Uterus (tissue), 4 donors: Measurements from ENCODE around the gene NLE1. TPM values are rescaled to one million over a fixed set of nuclear protein-coding genes. Genes with fewer than 3 reads are reported as not detected.
"Not testable (repeated sequence)": the region's sequence is repeated elsewhere in the genome, so short reads cannot be mapped to it uniquely, and the experiment has no call there.

Experiments used
- DNase-seq, 2 donors: peaks; one replicate each; pipeline ENCODE4 v3.0.0-alpha.2; 2019 to 2020
- H3K27ac ChIP-seq, 2 donors: fragments of 200-600 bp; sonication (generic); 1 replicate in 1 of 2; 2 replicates in 1 of 2; pipeline ENCODE4 v1.5.1; 2016 to 2018
- H3K27me3 ChIP-seq, 2 donors: fragments of 200-600 bp; sonication (generic); one replicate each; pipeline ENCODE4 v1.5.1; 2018 to 2019; ENCODE audit warnings: control low read depth in 1 of 2
- H3K36me3 ChIP-seq, 2 donors: fragments of 200-600 bp; sonication (generic); one replicate each; pipeline ENCODE4 v1.5.1; 2019; ENCODE audit warnings: control low read depth in 1 of 2
- H3K4me1 ChIP-seq, 2 donors: fragments of 200-600 bp; sonication (generic); one replicate each; pipeline ENCODE4 v1.5.1; 2018 to 2019; ENCODE audit warnings: control low read depth in 1 of 2
- H3K4me3 ChIP-seq, 2 donors: fragments of 200-600 bp; sonication (generic); 1 replicate in 1 of 2; 2 replicates in 1 of 2; pipeline ENCODE4 v1.5.1; 2018 to 2019; ENCODE audit warnings: mild to moderate bottlenecking in 1 of 2
- H3K9me3 ChIP-seq, 2 donors: fragments of 200-600 bp; sonication (generic); one replicate each; pipeline ENCODE4 v1.5.1; 2019; ENCODE audit warnings: control low read depth in 1 of 2
- POLR2A ChIP-seq, 2 donors: fragments of 450-650 bp; IDR thresholded peaks; one replicate each; pipeline ENCODE4 v1.6.1; 2016; ENCODE audit warnings: antibody characterized with exemption in 2 of 2, mild to moderate bottlenecking in 1 of 2, moderate library complexity in 1 of 2
- intact Hi-C: fragments of 100-400 bp; cut with DNase I; formaldehyde crosslinking; loops from one replicate; pipeline ENCODE4 v1.15.1; 2023; ENCODE audit warnings: low total_unique reads
- total RNA-seq, 4 donors: library from RNA; depleted of rRNA in 3 of 4; stranded (reverse); fragments of >200 nt in 3 of 4; gene quantifications; one replicate each; pipeline versions ENCODE4 v1.1.0 to v1.2.4, GENCODE V29; 2014 to 2023
- TF ChIP-seq, protein P1 (sequence below), 4 experiments: fragments of 200-600 bp in 2 of 4; fragments of 450-650 bp in 2 of 4; sonication (generic) in 2 of 4; IDR thresholded peaks; one replicate each; pipeline ENCODE4 v1.5.1; 2016 to 2019; ENCODE audit warnings: antibody characterized with exemption in 4 of 4, mild to moderate bottlenecking in 2 of 4, moderate library complexity in 1 of 4
- donor health status: DM: yes; HTN: yes; CAD: no.

Gene NLE1
- total RNA-seq, 4 donors from 2014 or later: 3.6 to 30.0 (median 19.7) TPM

DNA sequence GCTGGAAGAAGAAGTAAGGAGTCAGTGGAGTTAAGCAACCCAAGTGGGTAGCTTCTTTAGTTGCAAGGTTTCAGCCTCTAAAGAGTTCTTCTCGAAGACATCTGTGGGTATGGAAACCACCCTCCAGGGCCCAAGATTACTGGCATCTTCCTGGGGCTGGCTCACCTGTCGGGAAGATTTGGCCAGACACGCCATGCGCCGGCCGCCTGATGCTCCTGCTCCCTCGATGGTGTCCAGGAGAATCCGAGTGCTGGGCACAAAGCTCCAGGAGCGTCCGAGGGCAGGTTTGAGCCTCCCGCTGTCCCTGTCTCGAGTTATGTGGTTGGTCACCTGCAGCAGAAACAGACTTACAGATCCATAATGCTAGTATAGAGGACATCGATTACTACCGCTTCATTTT lies 41.1 kb downstream of the NLE1 start:
- no peaks in the 10 kb centered on the region for H3K4me1 ChIP-seq
- H3K36me3 ChIP-seq: no peaks in the 10 kb centered on the region
- H3K9me3 ChIP-seq: no peaks in the 10 kb centered on the region
- no peak for TF ChIP-seq POLR2A (IDR thresholded peaks at IDR 0.05)
- TF ChIP-seq, protein P1, sequence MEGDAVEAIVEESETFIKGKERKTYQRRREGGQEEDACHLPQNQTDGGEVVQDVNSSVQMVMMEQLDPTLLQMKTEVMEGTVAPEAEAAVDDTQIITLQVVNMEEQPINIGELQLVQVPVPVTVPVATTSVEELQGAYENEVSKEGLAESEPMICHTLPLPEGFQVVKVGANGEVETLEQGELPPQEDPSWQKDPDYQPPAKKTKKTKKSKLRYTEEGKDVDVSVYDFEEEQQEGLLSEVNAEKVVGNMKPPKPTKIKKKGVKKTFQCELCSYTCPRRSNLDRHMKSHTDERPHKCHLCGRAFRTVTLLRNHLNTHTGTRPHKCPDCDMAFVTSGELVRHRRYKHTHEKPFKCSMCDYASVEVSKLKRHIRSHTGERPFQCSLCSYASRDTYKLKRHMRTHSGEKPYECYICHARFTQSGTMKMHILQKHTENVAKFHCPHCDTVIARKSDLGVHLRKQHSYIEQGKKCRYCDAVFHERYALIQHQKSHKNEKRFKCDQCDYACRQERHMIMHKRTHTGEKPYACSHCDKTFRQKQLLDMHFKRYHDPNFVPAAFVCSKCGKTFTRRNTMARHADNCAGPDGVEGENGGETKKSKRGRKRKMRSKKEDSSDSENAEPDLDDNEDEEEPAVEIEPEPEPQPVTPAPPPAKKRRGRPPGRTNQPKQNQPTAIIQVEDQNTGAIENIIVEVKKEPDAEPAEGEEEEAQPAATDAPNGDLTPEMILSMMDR (IDR thresholded peaks at IDR 0.05): no peak
- intact Hi-C loops: no loop called here
- H3K27ac ChIP-seq: no peak overlapping the region
- H3K4me3 ChIP-seq: no peak overlapping the region
- DNase-seq: no peak
- no peaks in the 10 kb centered on the region for H3K27me3 ChIP-seq

DNA sequence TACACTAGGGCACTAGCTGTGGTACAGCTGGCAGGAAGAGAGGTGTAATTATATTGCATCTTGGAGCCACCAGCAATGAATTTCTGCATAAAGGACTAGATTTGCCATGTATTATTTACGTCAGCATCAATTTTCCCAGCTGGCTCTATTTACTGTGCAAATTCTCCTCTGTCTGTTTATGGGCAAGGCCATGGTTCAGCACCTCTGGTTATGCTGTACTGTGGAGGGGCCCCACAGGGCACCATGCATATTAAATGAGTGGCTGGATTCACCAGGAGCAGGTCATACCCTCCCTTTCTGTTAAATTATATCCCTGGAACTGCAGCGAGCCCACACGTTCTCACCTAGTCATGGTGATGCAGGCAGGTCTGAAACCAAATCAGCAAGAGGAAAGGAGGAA lies 42.2 kb downstream of the NLE1 start:
- intact Hi-C loops: no loop called here
- no peak for DNase-seq
- Histone ChIP-seq H3K27ac (no peak overlapping the region), H3K9me3 (no peaks in the 10 kb centered on the region), H3K36me3 (no peaks in the 10 kb centered on the region), H3K4me1 (no peaks in the 10 kb centered on the region), H3K4me3 (no peak overlapping the region), H3K27me3 (no peaks in the 10 kb centered on the region)
- TF ChIP-seq, protein P1 (IDR thresholded peaks at IDR 0.05): no peak
- no peak for TF ChIP-seq POLR2A (IDR thresholded peaks at IDR 0.05)

DNA sequence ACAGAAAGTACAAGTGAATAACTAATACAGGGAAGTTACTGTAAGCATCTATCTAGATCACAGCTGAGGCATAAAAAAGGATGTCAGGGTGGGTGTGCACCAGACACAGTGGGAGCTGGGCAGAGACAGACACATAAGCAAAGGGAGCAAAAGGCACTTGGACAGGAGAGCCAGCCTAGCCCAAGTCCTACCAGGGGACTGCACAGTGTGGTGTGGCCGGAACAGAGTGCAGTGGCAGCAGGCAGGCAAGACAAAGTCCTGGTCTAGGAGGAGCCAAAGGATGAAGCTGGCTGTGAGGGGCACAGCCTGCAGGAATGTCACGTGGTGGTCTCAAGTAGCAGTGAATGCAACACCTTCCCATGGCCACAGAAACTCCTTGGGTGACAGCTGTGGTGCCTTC lies 44.3 kb downstream of the NLE1 start:
- no peak overlapping the region for H3K4me3 ChIP-seq
- H3K27ac ChIP-seq: no peak overlapping the region
- intact Hi-C loops: no loop called here
- no peaks in the 10 kb centered on the region for H3K9me3 ChIP-seq
- H3K4me1 ChIP-seq: no peaks in the 10 kb centered on the region
- no peaks in the 10 kb centered on the region for H3K36me3 ChIP-seq
- H3K27me3 ChIP-seq: no peaks in the 10 kb centered on the region
- DNase-seq: no peak
- no peak for TF ChIP-seq POLR2A (IDR thresholded peaks at IDR 0.05)

DNA sequence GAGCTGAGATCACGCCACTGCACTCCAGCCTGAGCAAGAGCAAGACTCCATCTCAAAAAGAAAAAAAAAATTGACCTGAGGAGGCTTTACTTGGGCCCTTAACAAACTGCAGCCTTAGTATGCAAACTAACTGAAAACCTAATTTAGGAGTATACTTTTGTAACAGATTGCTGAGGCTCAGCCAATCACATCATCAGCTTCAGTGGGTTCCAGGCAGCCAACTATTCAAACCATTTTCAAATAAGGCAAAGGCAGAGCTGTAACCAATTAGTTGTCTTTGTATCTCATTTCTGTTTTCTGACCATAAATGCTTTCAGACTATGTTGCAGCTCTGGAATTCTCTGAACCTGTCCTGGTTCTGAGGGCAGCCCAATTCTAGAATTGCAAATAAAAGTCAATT lies 46.4 kb downstream of the NLE1 start:
- Histone ChIP-seq H3K4me3 (no peak overlapping the region), H3K27me3 (no peaks in the 10 kb centered on the region), H3K36me3 (no peaks in the 10 kb centered on the region), H3K9me3 (no peaks in the 10 kb centered on the region), H3K27ac (no peak overlapping the region), H3K4me1 (no peaks in the 10 kb centered on the region)
- intact Hi-C loops: no loop called here
- no peak for DNase-seq
- no peak for TF ChIP-seq POLR2A (IDR thresholded peaks at IDR 0.05)
- TF ChIP-seq, protein P1 (IDR thresholded peaks at IDR 0.05): no peak

DNA sequence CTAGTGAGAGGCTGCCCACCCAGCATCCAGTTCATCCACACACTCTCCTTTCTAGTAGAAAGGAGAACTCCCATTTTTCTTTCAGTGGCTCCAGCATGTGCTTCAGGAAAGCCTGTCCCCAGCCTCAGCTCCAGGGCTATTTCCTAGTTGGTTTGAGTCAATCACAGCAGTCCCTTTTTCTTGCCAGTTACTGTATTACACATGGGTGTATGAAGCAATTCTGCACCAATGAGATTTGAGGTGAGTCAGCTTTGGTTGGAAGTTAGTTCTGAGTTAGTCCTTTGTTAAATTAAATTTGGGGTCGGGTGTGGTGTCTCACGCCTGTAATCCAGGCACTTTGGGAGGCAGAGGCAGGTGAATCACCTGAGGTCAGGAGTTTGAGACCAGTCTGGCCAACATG lies 47.2 kb downstream of the NLE1 start:
- Histone ChIP-seq H3K27me3 (no peaks in the 10 kb centered on the region), H3K9me3 (no peaks in the 10 kb centered on the region), H3K4me1 (no peaks in the 10 kb centered on the region), H3K27ac (no peak overlapping the region), H3K36me3 (no peaks in the 10 kb centered on the region), H3K4me3 (no peak overlapping the region)
- DNase-seq: no peak
- no peak for TF ChIP-seq POLR2A (IDR thresholded peaks at IDR 0.05)
- TF ChIP-seq, protein P1 (IDR thresholded peaks at IDR 0.05): no peak
- intact Hi-C loops: no loop called here

DNA sequence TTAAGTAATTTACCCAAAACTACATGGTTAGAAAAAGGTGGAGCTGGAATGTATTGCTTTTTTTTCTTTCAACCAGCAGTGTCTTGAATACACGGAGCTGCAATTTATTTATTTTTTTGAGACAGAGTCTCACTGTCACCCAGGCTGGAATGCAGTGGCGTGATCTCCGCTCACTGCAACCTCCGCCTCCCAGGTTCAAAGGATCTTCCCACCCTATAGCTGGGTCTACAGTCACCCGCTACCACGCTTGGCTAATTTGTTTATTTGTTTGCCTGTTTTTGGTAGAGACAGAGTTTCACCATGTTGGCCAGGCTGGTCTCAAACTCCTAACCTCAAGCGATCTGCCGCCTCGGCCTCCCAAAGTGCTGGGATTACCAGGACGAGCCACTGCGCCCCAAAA lies 51.4 kb downstream of the NLE1 start:
- H3K27ac ChIP-seq, H3K36me3 ChIP-seq, H3K9me3 ChIP-seq, DNase-seq, H3K27me3 ChIP-seq, intact Hi-C loops, H3K4me1 ChIP-seq, H3K4me3 ChIP-seq: not testable (repeated sequence)
